NCI-H2107 treated with DMSO at 0.1 percent for 48 hours (cell line): ENCODE results near the gene ZNF385D.

Experiments used
- DNase-seq: peaks from one replicate; lab custom pipeline; 2025; ENCODE audit not compliant: unreplicated experiment; lab: John Stamatoyannopoulos, UW

Gene ZNF385D

GRCh38 chr3:21682206-21682605 lies 68.8 kb downstream of the ZNF385D start:
- DNase-seq: no peak

DNA sequence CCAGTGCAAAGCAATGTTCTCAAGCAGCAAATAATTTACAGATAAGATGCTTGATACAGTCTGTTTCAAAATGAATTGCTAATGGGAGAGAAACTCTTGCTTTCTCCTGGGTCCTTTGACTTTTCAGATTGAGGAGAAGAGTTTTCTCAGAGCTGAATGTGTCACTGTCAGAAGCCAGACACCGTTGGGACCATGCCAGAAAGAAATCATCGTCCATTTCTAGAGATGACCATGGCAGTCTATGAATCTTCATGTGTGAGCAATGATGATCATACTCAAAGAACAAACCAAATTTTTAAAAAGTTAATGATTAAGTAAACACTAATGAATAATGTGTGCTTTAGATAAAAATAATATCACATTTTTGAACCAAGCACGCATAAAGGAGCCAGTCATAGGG lies 77.6 kb downstream of the ZNF385D start:
- DNase-seq: no peak

- DNase-seq: no peak
These were observed 78.7 kb downstream of the ZNF385D start for GRCh38 chr3:21672303-21672702.

DNA sequence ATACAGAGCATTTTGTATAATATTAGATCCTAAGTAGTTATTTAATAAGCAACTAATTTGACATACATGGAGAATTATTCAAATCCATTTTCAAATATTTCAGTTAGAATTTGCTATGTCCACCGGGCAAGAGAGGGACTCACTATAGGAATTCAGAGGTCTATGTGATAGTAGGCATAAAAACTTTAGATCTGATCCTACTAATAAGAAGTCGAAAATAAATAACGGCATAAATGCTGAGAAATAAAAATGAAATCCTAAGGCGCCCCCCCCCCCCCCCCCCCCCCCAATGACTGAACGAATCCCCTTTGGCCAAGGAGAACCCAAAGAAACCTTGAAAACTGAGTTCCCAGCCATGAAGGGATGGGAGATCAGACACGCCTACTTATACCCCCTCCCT lies 80.6 kb downstream of the ZNF385D start:
- DNase-seq: no peak

GRCh38 chr3:21668012-21668411 lies 83.0 kb downstream of the ZNF385D start:
- DNase-seq: no peak

GRCh38 chr3:21665444-21666100 lies 85.4 kb downstream of the ZNF385D start:
- DNase-seq: no peak

DNA sequence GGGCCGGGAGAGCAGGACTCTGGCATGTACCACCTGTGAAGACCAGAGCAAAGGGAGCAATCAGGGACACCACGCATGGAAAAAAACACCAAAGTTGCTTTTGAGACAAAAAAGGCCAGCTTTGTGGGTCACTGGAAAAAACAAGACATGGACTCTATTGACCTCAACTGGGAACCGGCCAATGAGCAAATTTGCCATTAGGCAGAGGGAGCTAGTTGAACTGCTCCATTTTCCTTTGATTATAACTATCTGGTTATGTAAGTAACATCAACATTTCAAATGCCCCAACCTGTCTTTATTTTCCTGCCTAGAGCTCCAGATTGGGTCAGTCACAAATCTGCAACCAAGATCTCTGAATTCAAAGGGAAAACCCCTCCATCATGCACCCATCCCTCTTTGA lies 86.0 kb downstream of the ZNF385D start:
- no peak for DNase-seq

DNA sequence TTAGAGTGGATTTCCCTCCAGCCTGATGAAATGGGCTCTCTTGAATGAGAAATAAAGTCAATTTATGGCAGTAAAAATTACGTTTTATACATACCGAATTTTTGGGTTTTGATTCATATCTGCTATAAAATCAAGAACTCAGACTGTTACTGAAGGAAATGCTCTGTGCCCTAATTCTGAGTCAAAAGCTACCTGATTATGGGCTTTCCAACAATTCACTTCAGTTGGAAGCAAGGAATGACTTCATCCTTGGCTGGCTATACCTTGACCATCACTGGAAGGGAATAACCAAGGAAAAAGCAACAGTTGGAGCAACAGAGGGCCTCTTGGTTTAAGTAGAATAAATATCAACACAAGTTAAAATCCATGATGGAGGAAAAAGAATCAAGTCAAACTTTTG lies 88.6 kb downstream of the ZNF385D start:
- DNase-seq: no peak

DNA sequence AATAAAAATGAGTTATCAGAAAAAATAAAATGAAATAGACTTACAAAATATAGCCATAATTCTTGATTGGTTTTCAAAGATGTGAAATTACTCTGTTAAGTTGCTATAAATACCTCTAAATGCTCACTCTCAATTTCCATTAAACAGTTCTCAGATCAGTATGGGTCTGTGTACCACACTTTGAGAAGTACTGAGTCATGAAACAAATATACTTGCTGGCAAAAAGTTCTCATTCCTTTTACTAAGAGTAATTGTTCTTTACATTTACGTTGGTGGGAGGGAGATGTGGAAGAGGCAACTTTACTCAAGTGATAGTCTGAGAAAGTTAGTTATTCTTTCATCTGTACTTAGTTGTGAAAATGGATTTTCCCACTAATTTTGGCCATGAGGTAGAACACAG lies 96.3 kb downstream of the ZNF385D start:
- DNase-seq: no peak

GRCh38 chr3:21654241-21654640 lies 96.8 kb downstream of the ZNF385D start:
- DNase-seq: no peak

DNA sequence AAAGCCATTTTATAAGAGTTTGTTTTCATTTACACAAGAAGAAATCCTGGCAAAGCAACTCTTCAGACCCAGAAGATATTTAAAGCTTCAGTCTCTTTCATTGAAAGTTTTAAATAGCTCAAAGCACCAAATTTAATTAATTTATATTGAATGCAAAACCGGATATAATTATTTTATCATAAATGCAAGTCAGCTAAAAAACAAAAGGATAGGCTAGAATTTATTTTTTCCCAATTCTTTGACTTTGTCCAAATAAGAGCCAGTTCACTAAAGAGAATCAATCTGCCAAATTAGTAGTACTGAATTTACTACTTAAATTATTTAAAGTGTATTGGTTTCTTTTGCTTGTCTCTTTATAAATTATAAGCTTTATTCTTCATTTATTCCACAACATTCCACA lies 101.5 kb downstream of the ZNF385D start:
- DNase-seq: no peak

GRCh38 chr3:21647961-21648360 lies 103.0 kb downstream of the ZNF385D start:
- DNase-seq: no peak

DNA sequence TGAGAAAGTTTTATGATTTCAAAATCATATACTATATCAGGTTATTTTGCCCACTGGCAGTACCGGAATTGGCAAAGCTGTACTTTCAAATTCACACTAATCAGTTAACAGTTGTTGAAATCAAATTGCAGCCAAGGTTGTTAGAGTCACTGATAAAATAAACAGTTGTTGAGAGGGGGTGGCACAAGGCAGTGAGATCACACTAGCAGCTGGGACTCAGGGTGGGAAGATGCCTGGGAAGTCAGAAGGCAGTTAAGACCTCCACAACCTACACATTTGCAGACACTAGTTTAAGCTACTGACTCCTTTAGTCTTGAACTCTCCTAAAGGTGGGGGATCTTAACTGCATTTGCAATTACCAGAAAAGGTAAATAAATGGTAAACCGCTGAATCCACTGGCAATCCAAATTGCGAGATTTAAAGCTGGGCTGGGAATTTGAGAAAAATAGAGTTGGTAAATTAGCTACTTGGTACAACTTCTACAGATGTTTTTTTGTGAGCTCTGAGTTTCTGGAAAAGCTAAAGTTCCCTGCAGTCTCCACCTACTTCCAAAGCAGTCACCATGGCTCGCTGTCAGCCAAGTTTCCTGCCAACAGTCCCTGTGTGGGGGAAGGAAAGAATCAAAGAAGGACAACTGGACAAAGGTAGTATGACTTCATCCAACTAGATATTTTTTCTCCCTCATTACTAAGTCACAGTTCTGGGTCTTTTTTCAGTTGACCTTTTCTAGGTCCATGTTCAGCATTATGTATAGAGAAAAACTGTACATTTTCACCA lies 105.7 kb downstream of the ZNF385D start:
- no peak for DNase-seq

DNA sequence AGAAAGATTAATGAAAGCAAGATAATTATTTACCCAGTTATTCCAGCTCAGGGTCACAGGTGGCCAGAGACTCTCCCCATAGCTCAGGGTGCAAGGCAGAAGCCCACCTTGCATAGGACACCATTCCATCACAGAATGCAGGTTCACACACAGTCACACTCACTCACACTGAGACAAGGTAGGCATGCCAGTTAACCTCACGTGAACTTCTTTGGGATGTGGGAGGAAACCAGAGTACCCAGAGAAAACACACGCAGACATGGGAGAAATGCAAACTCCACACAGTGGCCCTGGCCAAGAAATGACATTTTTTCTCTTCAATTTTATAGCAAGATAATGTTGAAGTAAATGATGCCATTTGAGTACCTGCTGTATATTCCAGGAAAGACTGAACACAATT lies 106.7 kb downstream of the ZNF385D start:
- no peak for DNase-seq

DNA sequence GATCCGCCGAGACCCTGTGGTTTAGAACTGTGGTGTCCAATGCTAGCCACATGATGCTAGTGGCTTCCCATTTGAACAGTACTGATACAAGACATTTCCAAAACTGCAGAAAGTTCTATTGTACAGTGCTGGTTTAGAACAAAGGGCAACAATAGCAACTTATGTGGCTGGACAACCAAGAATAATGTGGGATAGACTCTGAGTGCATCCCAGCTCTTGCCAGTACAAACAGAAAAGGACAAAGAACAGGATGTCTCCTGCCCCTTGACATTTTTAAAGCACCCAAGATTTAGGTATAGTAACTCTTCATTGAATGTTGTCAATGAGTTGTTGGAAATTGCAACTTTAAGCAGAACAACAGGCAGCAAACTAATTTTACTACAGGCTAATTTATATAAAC lies 107.3 kb downstream of the ZNF385D start:
- no peak for DNase-seq

DNA sequence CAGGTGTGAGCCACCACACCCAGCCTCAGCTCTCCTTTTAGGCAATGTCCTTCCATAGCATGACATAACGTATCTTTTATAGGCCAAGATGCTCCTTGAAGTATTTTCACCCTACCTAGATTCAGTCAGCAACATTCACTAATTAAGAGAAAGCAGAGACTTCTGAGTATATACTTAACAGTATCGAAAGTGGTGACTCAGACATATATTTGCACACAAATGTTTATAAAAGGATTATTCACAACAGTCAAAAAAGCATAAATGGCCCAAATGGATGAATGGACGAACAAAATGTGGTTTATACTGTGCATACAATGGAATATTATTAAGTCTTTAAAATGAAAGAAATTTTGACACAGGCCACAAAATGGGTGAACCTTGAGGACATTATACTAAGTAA lies 108.6 kb downstream of the ZNF385D start:
- DNase-seq: no peak

DNA sequence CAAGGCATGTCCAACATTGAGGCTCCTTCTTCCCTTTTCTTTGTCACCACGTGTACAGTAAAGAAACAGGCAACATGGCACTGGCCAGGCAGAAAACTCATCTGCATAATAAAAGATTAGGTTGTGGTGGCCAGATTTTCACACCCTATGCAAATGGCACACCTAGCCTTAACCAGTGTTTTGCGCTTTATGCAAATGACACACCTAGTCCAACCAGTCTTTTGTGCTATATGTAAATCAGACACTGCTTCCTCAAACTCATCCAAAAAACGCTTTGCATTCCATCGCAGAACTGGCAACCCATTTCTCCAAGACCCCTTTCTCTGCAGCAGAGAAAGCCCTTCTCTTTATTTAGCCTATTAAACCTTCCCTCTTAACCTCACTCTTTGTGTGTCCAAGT lies 109.1 kb downstream of the ZNF385D start:
- DNase-seq: no peak

DNA sequence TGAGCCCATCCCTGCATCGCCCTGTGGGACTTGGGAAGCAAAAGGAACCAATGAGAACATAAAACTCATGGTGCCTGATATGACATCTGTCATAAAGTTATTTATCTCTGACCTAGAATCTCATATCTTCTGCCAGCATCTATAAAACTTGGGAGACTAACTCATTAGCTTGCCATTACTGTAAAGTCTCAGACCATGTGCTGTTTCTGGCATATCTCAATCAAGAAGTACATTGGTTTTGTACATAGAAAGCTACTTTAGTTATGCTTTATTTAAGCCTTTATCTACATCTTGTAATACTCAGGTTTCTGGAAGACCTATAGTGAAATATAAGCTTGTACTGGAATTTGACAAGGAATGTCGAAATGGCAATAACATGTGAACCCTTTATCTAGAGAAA lies 112.5 kb downstream of the ZNF385D start:
- DNase-seq: no peak

DNA sequence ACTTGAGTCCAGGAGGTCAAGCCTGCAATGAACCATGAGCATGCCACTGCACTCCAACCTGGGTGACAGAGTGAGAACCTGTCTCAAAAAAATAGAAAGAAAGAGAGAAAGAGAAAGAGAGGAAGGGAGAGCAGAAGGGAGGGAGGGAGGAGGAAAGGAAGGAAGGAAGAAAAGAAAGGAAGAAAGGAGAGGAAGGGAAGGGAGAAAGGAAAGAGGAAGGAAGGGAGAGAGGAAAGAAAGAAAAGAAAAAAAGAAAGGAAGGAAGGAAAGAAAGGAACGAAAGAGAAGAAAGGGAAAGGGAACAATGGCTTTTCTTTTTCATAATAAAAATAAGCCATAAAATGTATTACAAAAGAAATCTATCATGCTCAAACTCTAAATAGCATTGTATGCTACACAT lies 116.9 kb downstream of the ZNF385D start:
- DNase-seq: no peak

DNA sequence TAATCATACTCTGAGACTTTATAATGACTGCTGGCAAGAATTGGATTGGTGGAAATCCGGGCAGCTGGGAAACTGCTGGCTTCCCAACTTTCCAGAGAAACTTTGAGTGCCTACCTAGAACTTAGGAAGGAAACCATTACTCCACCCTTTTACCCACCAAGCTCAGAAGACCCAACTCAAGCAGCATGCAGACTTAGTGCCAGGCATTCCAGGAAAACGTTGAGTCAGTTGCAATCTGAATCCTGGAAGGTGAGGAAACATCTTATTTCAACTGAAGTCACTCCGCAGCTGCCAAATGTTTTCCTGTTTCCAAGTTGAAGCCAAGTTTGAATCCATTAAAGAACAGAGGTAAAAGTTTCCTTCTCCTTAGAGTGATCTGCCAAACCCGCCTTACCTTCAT lies 126.5 kb downstream of the ZNF385D start:
- DNase-seq: no peak

- no peak for DNase-seq
These were observed 129.8 kb downstream of the ZNF385D start for GRCh38 chr3:21621181-21621651.

DNA sequence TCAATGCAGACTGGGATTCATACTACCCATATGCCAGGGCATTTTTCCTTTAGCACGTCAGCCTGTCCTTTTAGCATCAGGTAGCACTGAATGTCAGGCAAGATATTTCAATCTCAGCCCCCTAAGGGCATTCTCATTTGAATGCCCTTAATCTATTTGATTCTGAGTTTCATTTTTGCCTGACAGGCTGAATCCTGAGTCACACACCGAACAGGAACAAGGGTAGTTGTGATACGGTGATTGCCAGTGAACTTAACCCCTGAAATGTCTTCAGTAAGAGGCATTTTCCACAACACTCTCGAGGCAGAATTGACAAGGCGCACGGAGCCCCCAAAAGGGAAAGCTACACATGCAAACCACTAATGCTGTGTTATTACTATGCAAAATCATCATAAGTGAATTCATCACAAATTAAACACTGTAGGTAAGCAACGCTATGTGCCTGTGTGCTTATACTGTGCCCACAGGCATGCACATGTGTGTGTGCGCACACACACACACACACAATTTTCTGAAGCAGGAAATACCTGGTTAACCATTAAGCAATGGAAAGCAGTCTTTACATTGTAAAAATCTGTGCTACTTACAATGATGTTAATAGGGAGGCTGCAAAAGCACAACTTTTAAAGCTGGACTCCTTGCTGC lies 130.4 kb downstream of the ZNF385D start:
- no peak for DNase-seq
